ENCODE results near the gene MEGF11.
"Not testable (repeated sequence)": the region's sequence is repeated elsewhere in the genome, so short reads cannot be mapped to it uniquely, and the experiment has no call there.

The MEGF11 gene

DNA sequence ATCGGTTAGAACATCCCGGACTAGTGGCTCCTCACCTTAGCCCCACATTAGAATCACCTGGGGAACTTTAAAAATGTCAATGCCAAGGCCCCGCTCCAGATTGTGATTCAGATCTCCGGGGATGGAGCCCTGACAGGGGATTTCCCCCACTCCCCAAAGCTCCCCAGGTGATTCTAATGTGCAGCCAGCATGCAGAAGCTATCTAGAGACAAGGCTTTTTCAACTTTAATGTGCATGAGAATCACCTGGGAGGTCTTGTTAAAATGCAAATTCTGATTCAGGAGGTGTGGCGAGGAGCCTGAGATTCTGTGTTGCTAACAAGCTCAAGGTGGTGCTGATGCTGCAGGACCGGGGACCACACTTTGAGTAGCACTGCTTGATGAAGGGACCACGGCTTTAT is 227.6 kb downstream of the MEGF11 start:
- DNase-seq (ENCODE audit: low read depth) = no peak

DNA sequence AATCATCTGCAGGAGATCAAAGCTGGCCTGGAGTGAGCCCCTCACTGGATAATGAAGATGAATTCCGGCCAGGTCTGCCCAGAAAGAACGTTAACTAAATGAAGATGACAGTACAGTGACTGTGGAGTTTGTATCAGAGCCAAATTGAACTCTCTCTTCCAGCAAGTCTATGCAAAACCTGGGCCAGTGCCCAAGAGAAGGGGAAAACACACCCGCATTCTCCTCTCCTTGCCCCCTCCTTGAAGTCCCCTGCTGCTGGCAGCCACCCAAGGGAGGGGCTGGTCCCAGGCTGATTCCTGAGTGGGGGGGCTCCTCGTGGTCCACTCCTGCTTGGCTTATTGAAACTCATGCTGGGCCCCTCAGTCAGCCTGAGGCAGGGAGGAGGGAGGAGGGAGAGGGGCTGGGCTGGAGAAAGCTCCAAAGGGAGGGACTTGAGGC is 228.5 kb downstream of the MEGF11 start:
- no peak for DNase-seq (ENCODE audit: low read depth)

GRCh38 chr15:66024116-66024515 is 229.4 kb downstream of the MEGF11 start:
- DNase-seq (ENCODE audit: low read depth) = no peak

DNA sequence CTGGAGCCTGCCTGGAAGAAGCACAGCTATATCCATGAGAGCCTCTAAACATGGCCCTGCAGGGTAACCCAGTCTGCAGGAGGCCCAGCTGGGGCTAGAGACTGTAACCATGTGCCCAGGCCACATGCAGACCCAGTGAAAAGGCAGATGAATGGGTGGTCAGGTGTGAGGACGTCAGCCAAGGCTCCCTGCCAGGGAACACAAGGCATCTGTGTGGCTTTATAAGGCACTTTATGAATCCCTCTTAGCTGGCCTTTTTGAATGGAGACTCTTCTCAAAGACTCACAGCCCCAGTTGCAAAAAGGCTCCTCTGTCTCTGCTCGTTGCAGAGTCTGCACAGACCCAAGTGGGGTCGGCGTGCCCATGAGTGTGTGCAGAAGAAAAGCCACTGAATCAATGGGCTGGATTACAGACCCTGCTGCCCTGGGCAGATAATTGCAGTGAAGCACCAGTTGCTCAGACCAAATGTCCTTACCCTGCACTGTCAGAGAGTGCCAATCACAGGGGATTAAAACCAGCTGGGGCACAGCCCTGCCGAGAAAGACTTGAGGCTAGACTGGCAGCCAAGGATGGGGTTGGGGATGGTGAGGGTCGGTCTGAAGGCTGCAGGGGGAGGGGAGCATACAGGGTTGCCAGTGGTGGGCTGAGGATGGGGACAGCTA is 230.1 kb downstream of the MEGF11 start:
- no peak for DNase-seq (ENCODE audit: low read depth)

DNA sequence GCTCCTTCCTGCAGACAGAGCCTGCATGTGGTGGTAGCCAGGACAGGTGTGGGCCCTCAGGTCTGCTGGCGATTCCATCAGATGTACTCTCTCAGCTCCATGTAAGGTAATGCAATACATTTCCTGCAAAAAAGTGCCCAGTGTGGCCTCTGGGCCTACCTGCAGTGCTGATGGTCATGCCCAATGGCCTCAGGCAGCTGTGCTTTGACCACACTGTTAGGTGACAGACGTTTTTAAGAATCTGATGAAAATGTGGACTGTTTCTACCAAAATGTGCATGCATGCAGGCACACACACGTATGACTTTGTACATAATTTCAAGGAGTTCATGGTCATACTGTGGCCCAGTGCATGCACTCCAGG is 231.4 kb downstream of the MEGF11 start:
- DNase-seq (ENCODE audit: low read depth) = no peak

DNA sequence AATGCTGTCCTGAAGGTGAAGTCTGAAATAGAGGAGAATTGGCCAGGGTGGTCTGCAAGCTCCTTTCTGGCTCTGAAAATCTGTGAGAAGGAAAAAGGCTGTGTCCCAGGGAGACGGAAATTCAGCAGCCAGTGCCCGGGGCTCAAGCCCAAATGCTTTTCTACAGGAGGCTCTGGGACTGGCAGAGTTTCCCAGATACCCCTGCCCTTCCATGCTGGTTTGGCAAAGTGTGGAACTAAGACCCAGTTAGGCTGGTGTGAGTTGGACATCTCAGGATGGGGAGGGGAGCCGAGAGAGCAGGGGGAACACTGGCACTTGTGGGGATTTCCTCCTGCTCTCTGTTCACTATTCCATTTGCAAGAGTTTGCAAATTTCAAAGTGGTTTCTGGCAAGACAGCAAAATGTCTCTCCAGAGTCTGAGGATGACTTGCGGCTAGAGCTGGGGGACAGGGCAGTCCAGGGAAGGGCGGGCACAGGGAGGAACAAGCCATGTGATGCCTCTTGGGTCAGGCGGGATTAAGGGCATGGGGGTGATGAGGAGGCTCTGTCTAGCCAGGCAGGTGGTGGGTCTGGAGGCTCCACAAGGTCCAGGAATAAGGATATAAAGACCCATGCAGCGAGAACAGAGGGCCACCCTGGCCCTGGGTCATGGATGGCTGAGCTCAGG is 231.9 kb downstream of the MEGF11 start:
- DNase-seq (ENCODE audit: low read depth) = no peak

DNA sequence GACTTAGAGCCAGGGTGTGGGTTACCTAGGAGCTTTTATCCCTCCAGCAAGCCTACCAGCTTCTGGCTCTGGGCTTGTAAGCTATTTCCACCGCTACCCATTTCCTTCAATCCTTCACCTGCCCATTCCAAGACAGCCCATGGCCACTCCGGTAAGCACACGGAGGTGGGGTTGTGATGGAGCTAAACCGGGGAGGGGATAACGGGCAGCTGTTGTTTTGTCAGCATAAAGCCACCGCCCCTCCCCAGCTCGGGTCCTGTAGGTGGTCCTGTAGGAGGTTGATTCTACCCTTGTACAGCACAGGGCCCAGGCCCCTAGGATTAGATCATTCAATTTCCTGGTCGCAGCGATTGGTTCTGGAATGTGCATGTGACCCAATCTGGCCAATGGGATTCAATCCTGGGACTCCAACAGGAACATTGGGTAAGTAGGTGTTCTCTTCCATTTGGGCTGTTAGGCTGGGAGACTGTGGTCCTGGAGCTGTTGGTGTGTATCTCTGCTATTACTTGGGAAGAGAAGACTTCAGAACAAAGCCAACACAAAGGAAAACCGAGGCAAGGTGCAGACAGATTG is 233.6 kb downstream of the MEGF11 start:
- no peak for DNase-seq (ENCODE audit: low read depth)

DNA sequence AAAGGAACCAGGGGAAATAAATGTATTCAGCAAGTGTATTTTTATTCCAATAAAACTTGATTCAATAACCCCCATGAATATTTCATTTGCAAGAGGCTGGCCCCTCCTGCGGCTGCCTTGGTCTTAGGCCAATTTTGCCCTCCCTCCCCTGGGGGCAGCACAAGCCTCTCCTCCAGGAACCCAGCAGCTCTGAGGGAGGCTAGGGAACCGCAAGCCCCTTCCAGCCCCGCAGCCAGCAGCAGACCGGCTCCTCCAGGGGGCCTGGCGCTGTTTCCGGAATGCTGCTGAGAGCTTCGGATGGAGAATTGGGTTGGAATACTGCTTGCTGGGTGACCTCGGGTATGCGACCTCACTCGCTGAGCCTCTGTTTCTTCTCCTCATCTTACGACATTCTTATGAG is 234.2 kb downstream of the MEGF11 start:
- no peak for DNase-seq (ENCODE audit: low read depth)

- DNase-seq (ENCODE audit: low read depth) = no peak
Measured at GRCh38 chr15:66018488-66018797, 235.1 kb downstream of the MEGF11 start.

GRCh38 chr15:66017792-66018487 is 235.6 kb downstream of the MEGF11 start:
- DNase-seq (ENCODE audit: low read depth) = no peak

DNA sequence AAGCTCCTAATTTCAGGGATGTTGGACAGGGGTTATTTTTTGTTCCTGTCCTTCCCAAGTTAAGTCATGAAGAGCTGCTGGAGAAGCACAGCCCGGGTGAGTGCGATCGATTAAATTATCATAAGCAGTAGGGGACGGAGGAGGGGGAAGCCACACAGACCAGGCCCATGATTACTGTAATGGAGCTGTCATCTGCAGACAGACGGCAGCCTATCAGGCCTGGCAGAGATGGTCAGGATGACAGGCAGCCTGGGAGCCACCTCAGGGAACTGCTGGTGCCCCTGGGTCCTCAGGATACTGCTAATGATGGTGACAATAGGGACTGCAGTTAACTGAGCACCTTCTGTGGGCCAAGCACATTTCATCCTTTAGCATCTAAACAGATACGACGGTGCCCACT is 236.6 kb downstream of the MEGF11 start:
- DNase-seq (ENCODE audit: low read depth) = no peak

- DNase-seq (ENCODE audit: low read depth) = no peak
Measured at GRCh38 chr15:66016199-66016598, 237.4 kb downstream of the MEGF11 start.

DNA sequence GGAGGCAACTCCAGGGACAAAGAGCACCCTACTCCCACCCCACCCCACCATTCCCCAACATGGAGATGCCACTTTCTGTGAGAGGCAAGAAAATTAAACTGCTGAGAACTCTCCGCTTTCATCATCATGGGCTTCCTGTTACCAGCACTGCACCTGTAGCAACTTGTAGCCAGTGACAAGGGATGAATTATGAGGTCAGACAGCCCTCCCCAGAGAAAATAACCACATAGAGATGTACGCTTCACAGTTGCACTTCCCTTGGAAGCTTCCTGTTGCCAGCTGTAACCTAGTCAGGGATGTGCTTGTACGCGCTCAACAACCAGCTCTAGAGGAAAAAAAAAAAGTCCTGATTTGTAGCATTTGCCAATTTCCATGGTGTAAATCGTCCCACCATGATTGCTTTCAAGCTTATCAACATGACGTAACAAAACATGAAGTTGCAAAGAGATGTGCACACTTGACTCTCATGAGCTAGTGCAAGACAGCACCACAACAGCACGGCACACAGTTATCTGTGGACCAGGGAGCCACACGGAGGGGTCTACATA is 238.8 kb downstream of the MEGF11 start:
- no peak for DNase-seq (ENCODE audit: low read depth)

GRCh38 chr15:66014022-66014421 is 239.5 kb downstream of the MEGF11 start:
- DNase-seq (ENCODE audit: low read depth) = no peak

- no peak for DNase-seq (ENCODE audit: low read depth)
Measured at GRCh38 chr15:66008940-66009562, 244.5 kb downstream of the MEGF11 start.

GRCh38 chr15:66007663-66008262 is 245.8 kb downstream of the MEGF11 start:
- DNase-seq (ENCODE audit: low read depth) = no peak

DNA sequence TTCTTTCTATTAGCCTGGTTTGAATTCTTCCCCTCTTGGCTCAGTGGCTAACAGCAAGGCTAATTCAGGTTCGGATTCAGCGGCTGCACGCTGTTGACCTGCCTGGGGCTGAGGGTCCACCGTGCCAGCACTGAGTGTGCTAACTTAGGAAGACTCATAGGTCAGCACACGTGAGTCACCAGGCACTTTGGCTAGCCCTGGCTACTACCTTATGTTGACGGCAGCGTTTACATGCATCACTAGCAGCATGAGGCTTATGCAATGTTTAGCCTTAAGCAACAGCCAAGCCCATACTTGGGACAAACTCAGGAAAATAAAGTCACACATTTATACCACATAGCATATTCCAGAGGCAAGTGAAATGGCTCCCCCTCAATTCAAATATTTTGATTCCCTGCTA is 246.6 kb downstream of the MEGF11 start:
- DNase-seq (ENCODE audit: low read depth) = no peak

- no peak for DNase-seq (ENCODE audit: low read depth)
Measured at GRCh38 chr15:66004618-66005262, 248.8 kb downstream of the MEGF11 start.

GRCh38 chr15:66003129-66003528 is 250.4 kb downstream of the MEGF11 start:
- not testable (repeated sequence) for DNase-seq (ENCODE audit: low read depth)

DNA sequence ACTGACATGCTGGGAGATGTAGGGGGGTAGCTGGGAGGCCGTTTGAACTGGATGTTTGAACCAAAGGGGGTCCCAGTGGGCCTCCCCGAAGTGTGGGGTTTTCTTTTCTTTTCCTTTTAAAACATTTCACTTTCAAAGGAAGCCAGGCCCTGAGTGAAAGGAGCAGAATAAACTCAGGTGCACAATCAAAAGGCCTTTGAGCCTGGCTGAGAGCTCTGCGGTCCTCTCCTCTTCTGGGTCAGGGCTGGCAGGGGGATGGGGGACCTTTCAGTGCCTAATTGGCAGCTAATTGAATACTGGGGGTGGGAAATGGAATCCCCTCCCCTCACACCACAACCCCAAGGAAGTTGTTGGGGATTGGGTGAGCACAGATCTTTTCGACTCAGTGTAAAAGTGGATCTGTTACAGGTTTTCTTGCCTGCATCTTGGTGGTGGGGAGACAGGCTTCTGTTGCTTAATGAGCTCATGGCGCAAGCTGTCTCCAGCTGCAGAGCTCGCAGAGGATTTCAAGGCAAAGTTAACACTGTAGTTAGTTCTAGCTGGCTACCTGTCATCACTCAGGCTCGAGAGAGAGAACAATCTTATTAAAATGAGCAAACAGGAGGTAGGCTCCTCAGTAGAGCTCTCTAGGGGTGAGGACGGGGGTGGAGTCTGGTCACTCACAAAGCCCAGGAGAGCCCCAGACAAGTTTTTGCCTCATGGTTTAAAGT is 251.7 kb downstream of the MEGF11 start:
- DNase-seq (ENCODE audit: low read depth) = no peak

DNA sequence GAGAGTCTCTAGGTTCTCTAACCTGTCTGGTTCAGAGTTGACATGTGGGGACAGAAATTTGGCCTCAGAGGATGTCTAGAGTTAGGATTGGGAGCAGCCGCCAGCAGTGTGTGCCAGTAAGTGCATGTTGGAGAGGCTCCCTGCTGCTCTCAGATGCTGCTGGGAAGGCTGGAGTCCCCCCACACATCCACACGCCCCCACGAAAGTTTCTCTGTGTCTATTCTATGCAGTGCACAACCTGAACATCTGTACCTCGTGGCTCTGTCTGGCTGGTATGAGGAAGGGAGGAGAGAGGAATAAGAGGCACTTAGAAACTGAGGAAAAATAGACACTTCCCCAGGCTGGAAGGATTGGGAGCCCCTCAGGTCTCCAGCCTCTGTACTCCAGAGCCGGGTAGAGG is 252.5 kb downstream of the MEGF11 start:
- no peak for DNase-seq (ENCODE audit: low read depth)

Measured in stimulated activated CD8-positive, alpha-beta memory T cell treated with anti-CD3 and anti-CD28 coated beads, Interleukin-7, amount 100 ng/mL, for 24 hours (primary cell).